Osteoblast (primary cell): Measurements from ENCODE around the gene RCOR1. TPM values are rescaled to one million over a fixed set of nuclear protein-coding genes. Genes with fewer than 3 reads are reported as not detected.

ENCODE experiments used
- DNase-seq: peaks from one replicate; pipeline ENCODE4 v3.0.0; 2011; ENCODE audit warnings: low spot score, mixed read lengths; ENCODE audit not compliant: insufficient read length; ENCODE audit errors: missing footprints
- H2AFZ ChIP-seq: 2 replicates; pipeline ENCODE4 v1.6.0; 2011; ENCODE audit warnings: mild to moderate bottlenecking, low read length
- H3K27ac ChIP-seq: 2 replicates; pipeline ENCODE4 v1.5.1; 2011; ENCODE audit warnings: mild to moderate bottlenecking, low read depth, low read length, moderate library complexity
- H3K27me3 ChIP-seq: 2 replicates; pipeline ENCODE4 v1.6.0; 2012; ENCODE audit warnings: mild to moderate bottlenecking, control low read depth, inconsistent platforms, low read length, moderate library complexity; ENCODE audit not compliant: insufficient read depth
- H3K36me3 ChIP-seq: 2 replicates; pipeline ENCODE4 v1.5.1; 2011; ENCODE audit warnings: mild to moderate bottlenecking, low read length, control low read depth, moderate library complexity; ENCODE audit not compliant: insufficient read depth
- H3K4me1 ChIP-seq: 2 replicates; pipeline ENCODE4 v1.5.1; 2011; ENCODE audit warnings: mild to moderate bottlenecking, low read length, control low read depth, moderate library complexity; ENCODE audit not compliant: insufficient read depth
- H3K4me2 ChIP-seq: 2 replicates; pipeline ENCODE4 v1.6.0; 2011; ENCODE audit warnings: mild to moderate bottlenecking, low read length; ENCODE audit not compliant: insufficient read depth
- H3K4me3 ChIP-seq: fragments of 200-600 bp; sonication (generic); 3 replicates; pipeline ENCODE4 v1.5.1; 2012; ENCODE audit warnings: mild to moderate bottlenecking, low read length, inconsistent platforms; ENCODE audit not compliant: insufficient read depth
- H3K79me2 ChIP-seq: 2 replicates; pipeline ENCODE4 v1.6.0; 2012; ENCODE audit warnings: mild to moderate bottlenecking, low read length, control low read depth, inconsistent platforms; ENCODE audit not compliant: insufficient read depth
- H3K9me3 ChIP-seq: 2 replicates; pipeline ENCODE4 v1.5.1; 2011; ENCODE audit warnings: low read depth, low read length, control low read depth
- H4K20me1 ChIP-seq: 2 replicates; pipeline ENCODE4 v1.6.0; 2012; ENCODE audit warnings: mild to moderate bottlenecking, low read length, control low read depth; ENCODE audit not compliant: insufficient read depth
- total RNA-seq: library from RNA; depleted of rRNA; stranded (reverse); fragments of >200 nt; gene quantifications from 2 replicates; pipeline ENCODE4 v1.2.3, GENCODE V29; 2012
- TF ChIP-seq, protein P1 (sequence below): IDR thresholded peaks from 2 replicates; pipeline ENCODE4 v1.5.1; 2011; ENCODE audit warnings: mild to moderate bottlenecking, low read depth, low read length, moderate library complexity; ENCODE audit errors: extremely low read depth

Gene RCOR1
- total RNA-seq, 1 donor: 11.6 TPM

DNA sequence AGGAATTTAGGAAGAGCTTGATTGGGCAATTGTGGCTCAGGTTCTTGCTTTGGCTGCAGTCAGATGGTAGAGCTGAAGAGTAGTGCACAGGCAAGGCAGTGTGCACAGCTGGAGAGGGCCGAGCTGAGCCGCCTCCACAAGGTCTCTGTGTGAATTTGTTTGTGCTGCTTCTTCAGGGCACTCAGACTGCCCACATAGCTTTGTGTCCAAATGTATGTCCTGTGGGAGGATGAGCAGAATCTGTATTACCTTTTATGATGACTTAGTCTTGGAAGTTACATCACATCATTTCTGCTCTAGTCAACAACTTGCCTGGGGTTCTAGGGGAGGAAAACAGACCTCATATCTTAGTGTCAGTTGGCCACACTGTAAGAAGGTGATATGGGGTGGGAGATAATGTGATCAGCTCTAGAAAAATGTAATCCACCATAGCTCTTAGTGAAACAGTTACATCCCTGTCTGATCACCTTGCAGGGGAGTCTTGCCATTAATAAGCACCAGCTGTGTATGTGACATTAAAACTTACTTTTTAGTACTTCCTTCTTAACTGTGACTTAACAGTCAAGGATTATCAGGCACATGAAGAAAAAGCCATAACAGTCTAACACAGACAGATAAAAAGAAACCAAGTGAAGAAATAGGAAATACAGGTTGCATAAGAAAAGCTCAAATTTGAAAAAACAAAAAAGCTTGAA is 53.4 kb downstream of the RCOR1 start:
- Histone ChIP-seq H3K4me3 (no peak overlapping the region), H4K20me1 (peaks cover 69% of the 10 kb centered on the region), H3K4me2 (no peak overlapping the region), H3K79me2 (peaks cover 94% of the 10 kb centered on the region), H2AFZ (no peak overlapping the region), H3K36me3 (no peaks in the 10 kb centered on the region), H3K9me3 (no peaks in the 10 kb centered on the region), H3K27ac (no peak overlapping the region), H3K4me1 (peaks cover 13% of the 10 kb centered on the region), H3K27me3 (no peaks in the 10 kb centered on the region)
- TF ChIP-seq, protein P1, sequence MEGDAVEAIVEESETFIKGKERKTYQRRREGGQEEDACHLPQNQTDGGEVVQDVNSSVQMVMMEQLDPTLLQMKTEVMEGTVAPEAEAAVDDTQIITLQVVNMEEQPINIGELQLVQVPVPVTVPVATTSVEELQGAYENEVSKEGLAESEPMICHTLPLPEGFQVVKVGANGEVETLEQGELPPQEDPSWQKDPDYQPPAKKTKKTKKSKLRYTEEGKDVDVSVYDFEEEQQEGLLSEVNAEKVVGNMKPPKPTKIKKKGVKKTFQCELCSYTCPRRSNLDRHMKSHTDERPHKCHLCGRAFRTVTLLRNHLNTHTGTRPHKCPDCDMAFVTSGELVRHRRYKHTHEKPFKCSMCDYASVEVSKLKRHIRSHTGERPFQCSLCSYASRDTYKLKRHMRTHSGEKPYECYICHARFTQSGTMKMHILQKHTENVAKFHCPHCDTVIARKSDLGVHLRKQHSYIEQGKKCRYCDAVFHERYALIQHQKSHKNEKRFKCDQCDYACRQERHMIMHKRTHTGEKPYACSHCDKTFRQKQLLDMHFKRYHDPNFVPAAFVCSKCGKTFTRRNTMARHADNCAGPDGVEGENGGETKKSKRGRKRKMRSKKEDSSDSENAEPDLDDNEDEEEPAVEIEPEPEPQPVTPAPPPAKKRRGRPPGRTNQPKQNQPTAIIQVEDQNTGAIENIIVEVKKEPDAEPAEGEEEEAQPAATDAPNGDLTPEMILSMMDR: no peak
- DNase-seq: no peak

DNA sequence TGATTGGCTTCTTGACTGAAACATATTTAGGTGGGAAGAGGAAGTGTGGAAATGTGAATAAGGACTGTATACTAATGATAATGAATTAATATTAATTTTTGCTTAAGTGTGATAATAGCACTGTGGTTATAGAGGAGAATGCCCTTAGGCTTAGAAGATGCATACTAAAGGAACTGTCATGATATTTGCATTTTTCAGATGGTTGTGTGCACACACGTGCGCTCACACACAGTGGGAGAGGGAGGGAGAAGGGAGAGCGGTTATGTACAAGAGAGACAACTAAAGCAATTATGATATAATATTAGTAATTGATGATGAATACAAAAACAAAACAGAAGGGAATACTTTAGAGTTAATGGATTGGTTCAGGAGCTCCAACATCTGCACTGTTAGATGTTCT is 54.2 kb downstream of the RCOR1 start:
- Histone ChIP-seq H3K79me2 (peaks cover 91% of the 10 kb centered on the region), H3K27ac (no peak overlapping the region), H3K27me3 (no peaks in the 10 kb centered on the region), H3K36me3 (no peaks in the 10 kb centered on the region), H3K9me3 (no peaks in the 10 kb centered on the region), H4K20me1 (peaks cover 66% of the 10 kb centered on the region), H3K4me3 (no peak overlapping the region), H3K4me2 (no peak overlapping the region), H3K4me1 (peaks cover 13% of the 10 kb centered on the region), H2AFZ (no peak overlapping the region)
- TF ChIP-seq, protein P1: no peak
- no peak for DNase-seq

DNA sequence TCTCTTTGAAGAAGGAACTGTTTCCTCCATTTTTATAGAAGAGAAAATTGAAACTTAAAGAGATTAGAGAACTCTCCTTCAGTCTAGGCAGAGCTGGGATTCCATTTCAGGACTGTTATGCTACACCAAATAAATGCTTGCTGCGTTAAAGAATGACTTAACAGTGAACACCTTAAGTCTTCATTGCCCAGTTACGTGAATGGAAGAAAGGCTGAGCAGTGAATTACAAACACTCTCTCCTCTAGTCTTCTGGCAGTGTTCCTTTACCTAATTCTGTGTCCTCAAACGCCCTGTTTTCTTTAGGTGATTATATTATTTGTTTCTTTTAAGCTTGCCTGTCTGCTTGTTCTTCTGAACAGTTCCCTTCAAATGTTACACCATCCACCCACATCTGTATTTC is 59.7 kb downstream of the RCOR1 start:
- DNase-seq: no peak
- peaks cover 11% of the 10 kb centered on the region for H3K4me1 ChIP-seq
- no peaks in the 10 kb centered on the region for H3K27me3 ChIP-seq
- H3K79me2 ChIP-seq: peaks cover 85% of the 10 kb centered on the region
- no peaks in the 10 kb centered on the region for H3K9me3 ChIP-seq
- H3K4me3 ChIP-seq: no peak overlapping the region
- H4K20me1 ChIP-seq: peaks cover 42% of the 10 kb centered on the region
- H3K36me3 ChIP-seq: no peaks in the 10 kb centered on the region
- no peak overlapping the region for H2AFZ ChIP-seq
- H3K27ac ChIP-seq: no peak overlapping the region
- H3K4me2 ChIP-seq: no peak overlapping the region
- TF ChIP-seq, protein P1: no peak

DNA sequence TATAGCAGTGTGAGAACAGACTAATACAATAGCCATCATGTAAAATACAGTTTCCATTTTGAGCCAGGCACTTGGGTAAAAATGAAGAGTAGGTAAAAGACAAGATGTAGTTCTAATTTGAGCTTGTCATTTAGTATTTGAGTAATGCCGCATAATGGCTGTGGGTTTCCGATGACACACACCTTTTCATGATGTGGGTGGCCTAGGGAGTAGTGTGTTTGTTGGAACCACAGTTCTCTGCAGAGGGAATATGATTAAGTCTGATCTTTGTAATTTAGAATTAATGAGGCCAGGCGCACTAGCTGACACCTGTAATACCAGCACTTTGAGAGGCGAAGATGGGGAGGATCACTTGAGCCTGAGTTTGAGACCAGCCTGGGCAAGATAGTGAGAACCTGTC is 61.8 kb downstream of the RCOR1 start:
- peaks cover 47% of the 10 kb centered on the region for H4K20me1 ChIP-seq
- H3K4me1 ChIP-seq: peaks cover 11% of the 10 kb centered on the region
- no peak overlapping the region for H3K4me2 ChIP-seq
- no peak overlapping the region for H3K4me3 ChIP-seq
- no peak overlapping the region for H3K27ac ChIP-seq
- H2AFZ ChIP-seq: no peak overlapping the region
- TF ChIP-seq, protein P1: no peak
- DNase-seq: no peak
- H3K36me3 ChIP-seq: no peaks in the 10 kb centered on the region
- no peaks in the 10 kb centered on the region for H3K9me3 ChIP-seq
- H3K79me2 ChIP-seq: peaks cover 84% of the 10 kb centered on the region
- no peaks in the 10 kb centered on the region for H3K27me3 ChIP-seq
